Panc1 (cell line): Measurements from ENCODE around the gene PCNX2.

Source experiments
- POLR2AphosphoS5 ChIP-seq: IDR thresholded peaks from 2 replicates; pipeline ENCODE4 v1.6.1; 2012; ENCODE audit warnings: mild to moderate bottlenecking, low read depth, low read length, moderate library complexity
- TCF7L2 ChIP-seq: IDR thresholded peaks from 2 replicates; pipeline ENCODE4 v1.6.1; 2011; ENCODE audit warnings: mild to moderate bottlenecking, low read depth, low read length, inconsistent platforms
- TF ChIP-seq, protein P1 (sequence below): fragments of 450-650 bp; IDR thresholded peaks from 2 replicates; pipeline ENCODE4 v1.5.1; 2017; ENCODE audit warnings: mild to moderate bottlenecking
- TF ChIP-seq, protein P2 (sequence below), 2 experiments: IDR thresholded peaks; 2 replicates each; pipeline ENCODE4 v1.6.1; 2011 to 2012; ENCODE audit warnings: low read depth in 2 of 2, control low read depth in 1 of 2, low read length in 1 of 2, mild to moderate bottlenecking in 1 of 2, moderate library complexity in 1 of 2; ENCODE audit not compliant: insufficient read depth in 1 of 2

DNA sequence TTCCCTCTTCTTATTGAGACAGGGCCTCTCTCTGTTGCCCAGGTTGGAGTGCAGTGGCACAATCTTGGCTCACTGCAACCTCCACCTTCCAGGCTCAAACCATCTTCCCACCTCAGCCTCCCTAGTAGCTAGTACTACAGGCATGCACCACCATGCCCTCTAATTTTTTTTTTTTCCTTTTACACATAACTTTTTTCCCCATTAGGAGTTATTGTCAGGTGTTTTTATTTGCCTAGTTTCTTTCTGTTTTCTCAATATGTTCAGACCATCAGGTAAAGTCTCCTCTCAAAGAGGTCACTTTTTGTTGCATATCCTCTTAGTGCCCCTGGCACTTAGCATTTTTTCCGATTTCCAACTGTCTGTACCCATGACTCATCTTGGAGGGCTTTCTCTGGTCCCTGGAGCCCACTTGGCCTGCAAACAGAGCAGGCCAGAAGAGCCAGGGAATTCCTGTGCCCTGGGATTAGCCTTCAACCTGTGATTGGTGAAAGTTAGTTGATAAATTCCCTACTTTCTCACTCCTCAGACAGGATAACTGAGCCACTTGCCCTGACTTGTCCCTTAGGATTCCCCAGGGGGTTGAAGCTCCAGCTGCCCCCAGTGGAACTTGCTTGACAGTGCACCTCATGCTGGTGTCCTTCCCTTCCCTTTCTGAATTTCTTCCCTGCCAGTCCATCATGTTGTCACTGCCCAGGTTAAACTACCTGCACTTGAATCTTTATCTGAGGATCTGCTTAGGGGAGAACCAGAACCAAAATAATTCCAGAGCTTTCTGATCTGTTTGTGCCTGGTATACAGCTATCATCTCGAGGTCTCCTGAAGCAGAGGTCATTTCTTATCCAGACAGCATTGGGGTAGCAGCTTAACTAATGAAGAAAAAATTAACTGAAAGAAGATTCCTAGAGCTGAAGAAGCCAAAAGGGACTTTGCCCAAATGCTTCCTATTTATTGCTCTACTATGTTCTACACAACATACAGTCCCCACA is 342.7 kb downstream of the PCNX2 start:
- TF ChIP-seq, protein P1, sequence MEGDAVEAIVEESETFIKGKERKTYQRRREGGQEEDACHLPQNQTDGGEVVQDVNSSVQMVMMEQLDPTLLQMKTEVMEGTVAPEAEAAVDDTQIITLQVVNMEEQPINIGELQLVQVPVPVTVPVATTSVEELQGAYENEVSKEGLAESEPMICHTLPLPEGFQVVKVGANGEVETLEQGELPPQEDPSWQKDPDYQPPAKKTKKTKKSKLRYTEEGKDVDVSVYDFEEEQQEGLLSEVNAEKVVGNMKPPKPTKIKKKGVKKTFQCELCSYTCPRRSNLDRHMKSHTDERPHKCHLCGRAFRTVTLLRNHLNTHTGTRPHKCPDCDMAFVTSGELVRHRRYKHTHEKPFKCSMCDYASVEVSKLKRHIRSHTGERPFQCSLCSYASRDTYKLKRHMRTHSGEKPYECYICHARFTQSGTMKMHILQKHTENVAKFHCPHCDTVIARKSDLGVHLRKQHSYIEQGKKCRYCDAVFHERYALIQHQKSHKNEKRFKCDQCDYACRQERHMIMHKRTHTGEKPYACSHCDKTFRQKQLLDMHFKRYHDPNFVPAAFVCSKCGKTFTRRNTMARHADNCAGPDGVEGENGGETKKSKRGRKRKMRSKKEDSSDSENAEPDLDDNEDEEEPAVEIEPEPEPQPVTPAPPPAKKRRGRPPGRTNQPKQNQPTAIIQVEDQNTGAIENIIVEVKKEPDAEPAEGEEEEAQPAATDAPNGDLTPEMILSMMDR, result peak; percentile 82
- no peak for TF ChIP-seq POLR2AphosphoS5
- TF ChIP-seq, protein P2, sequence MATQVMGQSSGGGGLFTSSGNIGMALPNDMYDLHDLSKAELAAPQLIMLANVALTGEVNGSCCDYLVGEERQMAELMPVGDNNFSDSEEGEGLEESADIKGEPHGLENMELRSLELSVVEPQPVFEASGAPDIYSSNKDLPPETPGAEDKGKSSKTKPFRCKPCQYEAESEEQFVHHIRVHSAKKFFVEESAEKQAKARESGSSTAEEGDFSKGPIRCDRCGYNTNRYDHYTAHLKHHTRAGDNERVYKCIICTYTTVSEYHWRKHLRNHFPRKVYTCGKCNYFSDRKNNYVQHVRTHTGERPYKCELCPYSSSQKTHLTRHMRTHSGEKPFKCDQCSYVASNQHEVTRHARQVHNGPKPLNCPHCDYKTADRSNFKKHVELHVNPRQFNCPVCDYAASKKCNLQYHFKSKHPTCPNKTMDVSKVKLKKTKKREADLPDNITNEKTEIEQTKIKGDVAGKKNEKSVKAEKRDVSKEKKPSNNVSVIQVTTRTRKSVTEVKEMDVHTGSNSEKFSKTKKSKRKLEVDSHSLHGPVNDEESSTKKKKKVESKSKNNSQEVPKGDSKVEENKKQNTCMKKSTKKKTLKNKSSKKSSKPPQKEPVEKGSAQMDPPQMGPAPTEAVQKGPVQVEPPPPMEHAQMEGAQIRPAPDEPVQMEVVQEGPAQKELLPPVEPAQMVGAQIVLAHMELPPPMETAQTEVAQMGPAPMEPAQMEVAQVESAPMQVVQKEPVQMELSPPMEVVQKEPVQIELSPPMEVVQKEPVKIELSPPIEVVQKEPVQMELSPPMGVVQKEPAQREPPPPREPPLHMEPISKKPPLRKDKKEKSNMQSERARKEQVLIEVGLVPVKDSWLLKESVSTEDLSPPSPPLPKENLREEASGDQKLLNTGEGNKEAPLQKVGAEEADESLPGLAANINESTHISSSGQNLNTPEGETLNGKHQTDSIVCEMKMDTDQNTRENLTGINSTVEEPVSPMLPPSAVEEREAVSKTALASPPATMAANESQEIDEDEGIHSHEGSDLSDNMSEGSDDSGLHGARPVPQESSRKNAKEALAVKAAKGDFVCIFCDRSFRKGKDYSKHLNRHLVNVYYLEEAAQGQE (IDR thresholded peaks at IDR 0.05; ENCODE audit: insufficient read depth in 1 of 2, low read depth in 2 of 2, low read length in 1 of 2), result no peak
- TF ChIP-seq TCF7L2, result no peak
